Keratinocyte (primary cell): ENCODE results near the gene FGD2. TPM values are rescaled to one million over a fixed set of nuclear protein-coding genes. Genes with fewer than 3 reads are reported as not detected.

Experiments used
- DNase-seq: peaks from one replicate; pipeline ENCODE4 v3.0.0-alpha.2; 2011; ENCODE audit warnings: low read depth, missing footprints, low spot score
- FAIRE-seq: peaks from 2 replicates; lab custom pipeline; 2011; peaks lifted over from hg19 to GRCh38; lab: Jason Lieb, UNC
- H2AFZ ChIP-seq: 2 replicates; pipeline ENCODE4 v1.6.0; 2012; ENCODE audit warnings: low read length, control low read depth, inconsistent platforms; ENCODE audit not compliant: control insufficient read depth
- H3K27ac ChIP-seq: 2 replicates; pipeline ENCODE4 v1.5.1; 2011; ENCODE audit warnings: low read length; ENCODE audit not compliant: control insufficient read depth, insufficient read depth
- H3K27me3 ChIP-seq: 3 replicates; pipeline ENCODE4 v1.6.0; 2011; ENCODE audit warnings: low read length; ENCODE audit not compliant: control insufficient read depth, insufficient read depth; ENCODE audit errors: extremely low read depth
- H3K36me3 ChIP-seq, 2 experiments: 2 replicates in 1 of 2; 3 replicates in 1 of 2; pipeline ENCODE4 v1.5.1; 2011; ENCODE audit warnings: low read length in 2 of 2, mild to moderate bottlenecking in 1 of 2; ENCODE audit not compliant: control insufficient read depth in 2 of 2, insufficient read depth in 2 of 2; ENCODE audit errors: extremely low read depth in 1 of 2
- H3K4me1 ChIP-seq: 3 replicates; pipeline ENCODE4 v1.5.1; 2011; ENCODE audit warnings: low read length; ENCODE audit not compliant: control insufficient read depth, insufficient read depth; ENCODE audit errors: extremely low read depth
- H3K4me2 ChIP-seq: 3 replicates; pipeline ENCODE4 v1.6.0; 2011; ENCODE audit warnings: low read depth, low read length; ENCODE audit not compliant: control insufficient read depth, insufficient read depth; ENCODE audit errors: extremely low read depth
- H3K4me3 ChIP-seq, 3 experiments: fragments of 200-600 bp in 1 of 3; sonication (generic) in 1 of 3; 2 replicates in 2 of 3; 3 replicates in 1 of 3; pipeline ENCODE4 v1.5.1; 2011 to 2016; ENCODE audit warnings: low read length in 3 of 3, mild to moderate bottlenecking in 3 of 3, control low read depth in 2 of 3, inconsistent platforms in 1 of 3, low read depth in 1 of 3, mixed read lengths in 1 of 3, mixed run types in 1 of 3, moderate library complexity in 1 of 3; ENCODE audit not compliant: control insufficient read depth in 2 of 3, insufficient read depth in 2 of 3; ENCODE audit errors: extremely low read depth in 1 of 3
- H3K79me2 ChIP-seq: 2 replicates; pipeline ENCODE4 v1.6.0; 2012; ENCODE audit warnings: low read length; ENCODE audit not compliant: control insufficient read depth, insufficient read depth
- H3K9ac ChIP-seq: 3 replicates; pipeline ENCODE4 v1.6.0; 2011; ENCODE audit warnings: low read length; ENCODE audit not compliant: control insufficient read depth, insufficient read depth; ENCODE audit errors: extremely low read depth
- H3K9me1 ChIP-seq: 3 replicates; pipeline ENCODE4 v1.6.0; 2011; ENCODE audit warnings: low read length; ENCODE audit not compliant: control insufficient read depth, insufficient read depth; ENCODE audit errors: extremely low read depth
- H3K9me3 ChIP-seq: 2 replicates; pipeline ENCODE4 v1.5.1; 2012; ENCODE audit warnings: low read depth, low read length; ENCODE audit not compliant: control insufficient read depth
- H4K20me1 ChIP-seq: 3 replicates; pipeline ENCODE4 v1.6.0; 2011; ENCODE audit warnings: low read length; ENCODE audit not compliant: control insufficient read depth, insufficient read depth; ENCODE audit errors: extremely low read depth
- EZH2 ChIP-seq: IDR thresholded peaks from one replicate; pipeline ENCODE4 v1.6.1; 2012; ENCODE audit warnings: inconsistent platforms, mild to moderate bottlenecking, low read length, moderate library complexity
- dilution Hi-C: fragments of 300-500 bp; cut with MboI; formaldehyde crosslinking; loops from one replicate; pipeline ENCODE4 v1.7.0; 2020; ENCODE audit warnings: low sequenced_read_pairs; ENCODE audit not compliant: extremely low pct_ligation_motif_present
- polyA plus RNA-seq, 5 experiments: library from polyadenylated mRNA; depleted of rRNA in 3 of 5; stranded (reverse) in 3 of 5; stranded (forward) in 1 of 5; unstranded in 1 of 5; fragments of >200 nt; gene quantifications; 1 replicate in 1 of 5; 2 replicates in 3 of 5; 3 replicates in 1 of 5; pipeline versions ENCODE4 v1.2.1 to v1.2.3, GENCODE V29; 2011 to 2012; ENCODE audit warnings: missing spikeins in 2 of 5, low read depth in 1 of 5, low replicate concordance in 1 of 5
- TF ChIP-seq, protein P1 (sequence below), 3 experiments: IDR thresholded peaks in 1 of 3; conservative IDR thresholded peaks in 1 of 3; optimal IDR thresholded peaks in 1 of 3; 2 replicates in 2 of 3; 3 replicates in 1 of 3; pipeline versions ENCODE3 to v1.5.1; 2011; ENCODE audit warnings: low read length in 3 of 3, mild to moderate bottlenecking in 3 of 3, moderate library complexity in 2 of 3, control low read depth in 1 of 3, inconsistent platforms in 1 of 3; ENCODE audit not compliant: insufficient read depth in 2 of 3; ENCODE audit errors: extremely low read depth in 1 of 3

Gene FGD2
- polyA plus RNA-seq, 1 donor (not counting 4 experiments of a cell fraction or from before 2014, with no cell fraction given), result 0.03 TPM

DNA sequence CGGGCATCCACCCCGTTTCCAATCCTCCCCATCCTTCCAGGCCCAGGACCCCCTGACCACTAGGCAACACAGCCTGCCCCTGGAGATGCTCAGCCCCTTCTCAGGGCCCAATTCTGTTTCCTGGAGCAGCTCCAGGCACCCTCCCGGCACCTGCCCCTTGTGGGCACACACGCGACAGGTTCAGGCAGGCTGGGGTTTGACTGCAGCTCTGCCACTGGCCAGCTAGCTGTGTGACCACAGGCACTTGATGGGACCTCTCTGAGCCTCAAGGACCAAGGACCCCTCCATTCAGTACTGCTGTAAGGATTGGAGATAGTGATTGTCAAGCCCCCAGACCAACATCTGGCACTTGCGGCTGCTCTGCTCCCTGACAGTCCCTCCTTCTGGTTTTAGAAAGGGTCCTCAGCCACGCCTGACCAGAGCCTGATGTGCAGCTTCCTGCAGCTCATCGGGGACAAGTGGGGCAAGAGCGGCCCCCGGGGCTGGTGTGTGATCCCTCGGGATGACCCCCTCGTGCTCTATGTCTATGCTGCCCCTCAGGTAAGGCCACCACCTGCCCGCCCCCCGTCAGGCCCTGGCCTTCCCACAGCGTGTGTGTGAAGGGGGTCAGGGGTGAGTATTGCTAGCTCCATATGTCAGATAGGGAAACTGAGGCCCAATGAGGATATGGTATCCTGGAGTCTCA, 21.7 kb downstream of the FGD2 start:
- Histone ChIP-seq H3K9ac (no peak overlapping the region), H3K27me3 (no peaks in the 10 kb centered on the region), H3K4me3 (no peak overlapping the region), H4K20me1 (no peaks in the 10 kb centered on the region), H3K4me2 (no peak overlapping the region), H3K27ac (no peak overlapping the region), H3K9me3 (peaks cover 2% of the 10 kb centered on the region), H3K4me1 (peaks cover 26% of the 10 kb centered on the region), H3K79me2 (no peaks in the 10 kb centered on the region), H3K36me3 (no peaks in the 10 kb centered on the region), H2AFZ (no peak overlapping the region), H3K9me1 (no peaks in the 10 kb centered on the region)
- TF ChIP-seq, protein P1, sequence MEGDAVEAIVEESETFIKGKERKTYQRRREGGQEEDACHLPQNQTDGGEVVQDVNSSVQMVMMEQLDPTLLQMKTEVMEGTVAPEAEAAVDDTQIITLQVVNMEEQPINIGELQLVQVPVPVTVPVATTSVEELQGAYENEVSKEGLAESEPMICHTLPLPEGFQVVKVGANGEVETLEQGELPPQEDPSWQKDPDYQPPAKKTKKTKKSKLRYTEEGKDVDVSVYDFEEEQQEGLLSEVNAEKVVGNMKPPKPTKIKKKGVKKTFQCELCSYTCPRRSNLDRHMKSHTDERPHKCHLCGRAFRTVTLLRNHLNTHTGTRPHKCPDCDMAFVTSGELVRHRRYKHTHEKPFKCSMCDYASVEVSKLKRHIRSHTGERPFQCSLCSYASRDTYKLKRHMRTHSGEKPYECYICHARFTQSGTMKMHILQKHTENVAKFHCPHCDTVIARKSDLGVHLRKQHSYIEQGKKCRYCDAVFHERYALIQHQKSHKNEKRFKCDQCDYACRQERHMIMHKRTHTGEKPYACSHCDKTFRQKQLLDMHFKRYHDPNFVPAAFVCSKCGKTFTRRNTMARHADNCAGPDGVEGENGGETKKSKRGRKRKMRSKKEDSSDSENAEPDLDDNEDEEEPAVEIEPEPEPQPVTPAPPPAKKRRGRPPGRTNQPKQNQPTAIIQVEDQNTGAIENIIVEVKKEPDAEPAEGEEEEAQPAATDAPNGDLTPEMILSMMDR (optimal IDR thresholded peaks at IDR 0.05 in 1 of 3, IDR thresholded peaks at IDR 0.05 in 1 of 3, conservative IDR thresholded peaks at IDR 0.05 in 1 of 3; ENCODE audit: extremely low read depth in 1 of 3, insufficient read depth in 2 of 3, low read length in 3 of 3), result no peak
- no peak for TF ChIP-seq EZH2
- FAIRE-seq, result no peak
- no peak for DNase-seq
- dilution Hi-C loops, result no loop called here

GRCh38 chr6:37027811-37028469, 22.5 kb downstream of the FGD2 start:
- Histone ChIP-seq H3K9me3 (peaks cover 2% of the 10 kb centered on the region), H3K27ac (no peak overlapping the region), H3K79me2 (no peaks in the 10 kb centered on the region), H3K36me3 (no peaks in the 10 kb centered on the region), H3K9me1 (no peaks in the 10 kb centered on the region), H3K4me2 (no peak overlapping the region), H3K4me1 (peaks cover 26% of the 10 kb centered on the region), H3K4me3 (no peak overlapping the region), H2AFZ (no peak overlapping the region), H3K27me3 (no peaks in the 10 kb centered on the region), H3K9ac (no peak overlapping the region), H4K20me1 (no peaks in the 10 kb centered on the region)
- FAIRE-seq (no peak), DNase-seq (no peak)
- TF ChIP-seq, protein P1 (optimal IDR thresholded peaks at IDR 0.05 in 1 of 3, IDR thresholded peaks at IDR 0.05 in 1 of 3, conservative IDR thresholded peaks at IDR 0.05 in 1 of 3; ENCODE audit: extremely low read depth in 1 of 3, insufficient read depth in 2 of 3, low read length in 3 of 3), result no peak
- no peak for TF ChIP-seq EZH2
- dilution Hi-C loops, result no loop called here
